HG02763 (cell line): ENCODE results near the gene DTNBP1.

Source experiments
- ATAC-seq: cut with Tn5 transposase; IDR thresholded peaks from one replicate; pipeline ENCODE4 v1.9.1; 2021; ENCODE audit warnings: mild to moderate bottlenecking, moderate library complexity; ENCODE audit not compliant: unreplicated experiment

DTNBP1 gene

GRCh38 chr6:15504581-15505350 is 158.1 kb downstream of the DTNBP1 start:
- ATAC-seq, result no peak

- no peak for ATAC-seq
These were observed 158.8 kb downstream of the DTNBP1 start for GRCh38 chr6:15504040-15504495.

- no peak for ATAC-seq
These were observed 159.5 kb downstream of the DTNBP1 start for GRCh38 chr6:15503346-15503680.

- ATAC-seq, result no peak
These were observed 160.1 kb downstream of the DTNBP1 start for GRCh38 chr6:15502446-15503345.

- no peak for ATAC-seq
These were observed 160.9 kb downstream of the DTNBP1 start for GRCh38 chr6:15501826-15502445.

- ATAC-seq, result no peak
These were observed 161.7 kb downstream of the DTNBP1 start for GRCh38 chr6:15500901-15501825.

GRCh38 chr6:15500078-15500740 is 162.6 kb downstream of the DTNBP1 start:
- no peak for ATAC-seq

- ATAC-seq, result no peak
These were observed 163.2 kb downstream of the DTNBP1 start for GRCh38 chr6:15499591-15499990.

GRCh38 chr6:15499125-15499524 is 163.7 kb downstream of the DTNBP1 start:
- ATAC-seq, result no peak

- no peak for ATAC-seq
These were observed 164.2 kb downstream of the DTNBP1 start for GRCh38 chr6:15498640-15499039.

- ATAC-seq, result no peak
These were observed 166.3 kb downstream of the DTNBP1 start for GRCh38 chr6:15496345-15497131.

GRCh38 chr6:15495375-15495901 is 167.4 kb downstream of the DTNBP1 start:
- no peak for ATAC-seq

GRCh38 chr6:15493437-15494168 is 169.2 kb downstream of the DTNBP1 start:
- ATAC-seq, result no peak

- no peak for ATAC-seq
These were observed 170.9 kb downstream of the DTNBP1 start for GRCh38 chr6:15491986-15492269.

GRCh38 chr6:15491255-15491985 is 171.4 kb downstream of the DTNBP1 start:
- ATAC-seq, result no peak

GRCh38 chr6:15490242-15491100 is 172.4 kb downstream of the DTNBP1 start:
- ATAC-seq, result no peak
